Peyer's patch (tissue), 4 donors: Measurements from ENCODE around the gene GLIS1. TPM values are rescaled to one million over a fixed set of nuclear protein-coding genes. Genes with fewer than 3 reads are reported as not detected.

Experiments used
- DNase-seq, 3 donors: peaks; one replicate each; pipeline ENCODE4 v3.0.0-alpha.2; 2017 to 2019
- H3K27ac ChIP-seq, 4 donors: fragments of 200-600 bp; sonication (generic); one replicate each; pipeline ENCODE4 v1.5.1; 2016 to 2019
- H3K27me3 ChIP-seq, 2 donors: fragments of 200-600 bp; sonication (generic); one replicate each; pipeline ENCODE4 v1.5.1; 2019
- H3K36me3 ChIP-seq, 3 donors: fragments of 200-600 bp; sonication (generic); one replicate each; pipeline ENCODE4 v1.5.1; 2016 to 2019
- H3K4me1 ChIP-seq, 4 donors: fragments of 200-600 bp; sonication (generic); one replicate each; pipeline ENCODE4 v1.5.1; 2016 to 2019
- H3K4me3 ChIP-seq, 4 donors: fragments of 200-600 bp; sonication (generic); 1 replicate in 3 of 4; 2 replicates in 1 of 4; pipeline ENCODE4 v1.5.1; 2016 to 2019; ENCODE audit warnings: mild to moderate bottlenecking in 1 of 4
- H3K9me3 ChIP-seq, 4 donors: fragments of 200-600 bp; sonication (generic); one replicate each; pipeline ENCODE4 v1.5.1; 2016 to 2019; ENCODE audit warnings: mild to moderate bottlenecking in 1 of 4
- POLR2A ChIP-seq, 2 donors: fragments of 450-650 bp; IDR thresholded peaks; one replicate each; pipeline ENCODE4 v1.5.1; 2017; ENCODE audit warnings: antibody characterized with exemption in 2 of 2, mild to moderate bottlenecking in 2 of 2, moderate library complexity in 2 of 2
- total RNA-seq, 4 donors: library from RNA; depleted of rRNA; stranded (reverse); fragments of >200 nt; gene quantifications; one replicate each; pipeline ENCODE4 v1.1.0, GENCODE V29; 2016
- TF ChIP-seq, protein P1 (sequence below), 6 experiments: fragments of 450-650 bp in 4 of 6; fragments of 200-600 bp in 2 of 6; sonication (generic) in 1 of 6; IDR thresholded peaks; one replicate each; pipeline ENCODE4 v1.5.1; 2017 to 2019; ENCODE audit warnings: antibody characterized with exemption in 6 of 6, mild to moderate bottlenecking in 3 of 6, moderate library complexity in 1 of 6

Gene GLIS1
- total RNA-seq, 4 donors from 2014 or later = 0.54 to 1.7 (median 0.66) TPM; not detected in 1

DNA sequence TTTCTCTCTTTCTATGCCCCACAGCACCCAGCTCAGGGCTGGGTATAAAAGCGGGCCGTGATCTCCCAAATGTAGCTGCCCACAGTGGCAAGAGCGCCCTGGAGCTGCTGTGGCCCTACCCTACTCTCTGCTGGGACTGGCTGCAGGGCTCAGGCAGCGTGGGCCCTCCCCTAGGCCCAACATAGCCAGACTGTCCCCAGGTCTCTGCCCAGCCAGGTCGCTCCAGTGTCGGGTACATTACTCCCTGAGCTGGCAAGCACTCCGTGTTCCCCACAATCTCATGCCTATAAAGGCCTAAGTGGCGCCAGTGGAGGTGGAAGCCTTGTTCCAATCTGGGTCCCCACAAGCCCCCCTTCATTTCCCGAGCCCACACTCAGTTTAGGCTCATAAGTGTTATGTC, 66.2 kb downstream of the GLIS1 start:
- Histone ChIP-seq H3K27ac (no peak overlapping the region), H3K4me1 (no peaks in the 10 kb centered on the region), H3K27me3 (no peaks in the 10 kb centered on the region), H3K4me3 (no peak overlapping the region), H3K9me3 (no peaks in the 10 kb centered on the region), H3K36me3 (no peaks in the 10 kb centered on the region)
- TF ChIP-seq POLR2A (IDR thresholded peaks at IDR 0.05) = no peak
- TF ChIP-seq, protein P1, sequence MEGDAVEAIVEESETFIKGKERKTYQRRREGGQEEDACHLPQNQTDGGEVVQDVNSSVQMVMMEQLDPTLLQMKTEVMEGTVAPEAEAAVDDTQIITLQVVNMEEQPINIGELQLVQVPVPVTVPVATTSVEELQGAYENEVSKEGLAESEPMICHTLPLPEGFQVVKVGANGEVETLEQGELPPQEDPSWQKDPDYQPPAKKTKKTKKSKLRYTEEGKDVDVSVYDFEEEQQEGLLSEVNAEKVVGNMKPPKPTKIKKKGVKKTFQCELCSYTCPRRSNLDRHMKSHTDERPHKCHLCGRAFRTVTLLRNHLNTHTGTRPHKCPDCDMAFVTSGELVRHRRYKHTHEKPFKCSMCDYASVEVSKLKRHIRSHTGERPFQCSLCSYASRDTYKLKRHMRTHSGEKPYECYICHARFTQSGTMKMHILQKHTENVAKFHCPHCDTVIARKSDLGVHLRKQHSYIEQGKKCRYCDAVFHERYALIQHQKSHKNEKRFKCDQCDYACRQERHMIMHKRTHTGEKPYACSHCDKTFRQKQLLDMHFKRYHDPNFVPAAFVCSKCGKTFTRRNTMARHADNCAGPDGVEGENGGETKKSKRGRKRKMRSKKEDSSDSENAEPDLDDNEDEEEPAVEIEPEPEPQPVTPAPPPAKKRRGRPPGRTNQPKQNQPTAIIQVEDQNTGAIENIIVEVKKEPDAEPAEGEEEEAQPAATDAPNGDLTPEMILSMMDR (IDR thresholded peaks at IDR 0.05) = no peak
- DNase-seq = no peak

DNA sequence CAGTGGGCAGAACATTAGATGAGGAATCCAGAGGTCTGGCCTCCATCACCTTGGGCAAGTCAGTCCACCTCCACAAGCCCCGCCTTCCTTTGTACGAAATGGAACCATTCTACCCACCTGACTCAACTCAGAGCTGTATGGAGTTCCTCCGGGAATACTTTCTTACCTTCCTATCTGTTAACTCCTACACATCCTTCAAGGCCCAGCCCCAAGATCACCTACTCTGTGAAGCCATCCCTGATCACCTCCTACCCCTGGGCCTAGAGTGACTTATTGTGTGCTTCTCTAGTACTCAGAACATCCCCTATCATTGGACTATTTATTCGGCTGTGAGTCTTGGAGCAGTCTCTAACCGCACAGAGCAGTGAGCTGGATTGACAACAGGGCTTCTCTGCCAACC, 66.7 kb downstream of the GLIS1 start:
- H3K36me3 ChIP-seq = no peaks in the 10 kb centered on the region
- TF ChIP-seq, protein P1 (IDR thresholded peaks at IDR 0.05) = no peak
- TF ChIP-seq POLR2A (IDR thresholded peaks at IDR 0.05) = no peak
- no peak for DNase-seq
- H3K4me3 ChIP-seq = no peak overlapping the region
- no peaks in the 10 kb centered on the region for H3K9me3 ChIP-seq
- no peaks in the 10 kb centered on the region for H3K27me3 ChIP-seq
- no peak overlapping the region for H3K27ac ChIP-seq
- no peaks in the 10 kb centered on the region for H3K4me1 ChIP-seq

DNA sequence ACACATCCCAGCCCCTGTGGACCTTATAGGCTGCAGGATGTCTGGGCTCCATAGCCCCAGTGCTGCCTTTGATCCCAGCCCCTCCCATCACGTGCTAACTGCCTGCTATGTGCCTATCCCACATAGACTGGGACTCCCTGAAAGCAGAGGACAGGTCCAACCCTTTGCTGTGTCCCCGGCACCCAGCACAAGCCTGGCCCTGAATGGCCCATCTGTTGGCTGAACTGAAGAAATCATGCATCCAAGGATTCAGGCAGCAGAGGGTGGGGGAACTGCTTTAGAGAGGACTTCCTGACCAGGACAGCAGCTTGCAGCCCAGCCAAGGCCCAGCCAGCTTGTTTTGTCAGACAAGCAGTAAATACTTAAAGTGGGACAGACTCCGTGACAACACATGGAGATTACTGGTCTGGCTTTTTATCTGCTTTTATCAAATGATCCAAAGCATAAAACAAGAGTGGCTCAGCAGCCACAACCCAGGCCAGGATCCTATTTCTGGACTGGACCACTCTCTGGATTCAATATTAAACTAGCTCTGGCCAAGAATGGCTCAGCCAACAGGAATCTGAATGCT, 69.3 kb downstream of the GLIS1 start:
- no peaks in the 10 kb centered on the region for H3K27me3 ChIP-seq
- no peak overlapping the region for H3K27ac ChIP-seq
- H3K36me3 ChIP-seq = no peaks in the 10 kb centered on the region
- no peaks in the 10 kb centered on the region for H3K4me1 ChIP-seq
- no peaks in the 10 kb centered on the region for H3K9me3 ChIP-seq
- peak in 1 of 3 donors; percentile 39 for DNase-seq
- TF ChIP-seq, protein P1 (IDR thresholded peaks at IDR 0.05) = no peak
- no peak for TF ChIP-seq POLR2A (IDR thresholded peaks at IDR 0.05)
- H3K4me3 ChIP-seq = no peak overlapping the region

DNA sequence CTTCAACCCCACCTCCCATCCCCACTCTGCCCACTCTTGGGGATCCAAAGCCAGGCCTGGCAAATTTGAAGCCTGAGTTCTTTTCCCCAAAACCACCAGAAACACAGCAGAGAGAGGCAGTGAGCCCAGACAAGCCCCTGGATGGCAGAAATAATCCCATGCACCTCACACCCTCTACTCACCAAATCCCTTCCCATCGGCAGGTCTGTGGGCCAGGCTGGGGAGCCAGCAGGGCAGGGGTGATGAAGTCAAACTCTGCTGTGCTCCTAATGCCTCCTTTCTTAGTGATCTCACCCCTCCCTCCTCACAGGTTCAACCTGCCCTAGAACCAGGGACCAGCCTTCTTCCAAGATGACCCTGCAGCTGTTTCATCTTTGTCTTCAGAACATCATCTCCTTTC, 72.4 kb downstream of the GLIS1 start:
- DNase-seq = peak in 1 of 3 donors; percentile 11
- Histone ChIP-seq H3K27me3 (no peaks in the 10 kb centered on the region), H3K27ac (no peak overlapping the region), H3K4me1 (no peaks in the 10 kb centered on the region), H3K9me3 (no peaks in the 10 kb centered on the region), H3K36me3 (no peaks in the 10 kb centered on the region), H3K4me3 (no peak overlapping the region)
- TF ChIP-seq, protein P1 (IDR thresholded peaks at IDR 0.05) = no peak
- TF ChIP-seq POLR2A (IDR thresholded peaks at IDR 0.05) = no peak

DNA sequence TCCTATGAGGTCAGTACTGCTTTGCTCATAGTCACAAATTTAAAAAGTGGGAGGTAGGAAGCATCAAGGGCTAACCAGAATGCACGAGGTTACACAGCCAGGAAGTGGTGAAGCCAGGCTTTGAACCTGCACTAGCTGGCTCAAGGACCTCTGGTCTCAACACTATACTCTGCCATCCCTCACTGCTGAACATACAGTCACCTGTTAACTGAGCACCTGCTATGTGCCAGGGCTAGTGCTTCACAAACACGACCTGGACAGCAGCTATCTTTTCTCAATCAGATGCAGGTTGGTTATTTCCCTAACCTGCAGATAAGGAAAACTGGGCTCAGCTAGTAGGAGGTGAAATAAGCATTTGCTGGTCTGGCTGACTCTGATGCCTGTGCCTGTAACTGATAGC, 73.0 kb downstream of the GLIS1 start:
- H3K27ac ChIP-seq = no peak overlapping the region

More for the DNA sequence above, 73.0 kb downstream of the GLIS1 start:
- Histone ChIP-seq H3K4me3 (no peak overlapping the region), H3K9me3 (no peaks in the 10 kb centered on the region), H3K4me1 (no peaks in the 10 kb centered on the region), H3K36me3 (no peaks in the 10 kb centered on the region), H3K27me3 (no peaks in the 10 kb centered on the region)
- DNase-seq = no peak
- no peak for TF ChIP-seq POLR2A (IDR thresholded peaks at IDR 0.05)
- TF ChIP-seq, protein P1 (IDR thresholded peaks at IDR 0.05) = no peak
